A549 (cell line): ENCODE results near the gene CDCP1.

Experiments
- CBX2 ChIP-seq: fragments of 200-600 bp; sonication (generic); IDR thresholded peaks from 2 replicates; pipeline ENCODE4 v1.6.1; 2016; ENCODE audit warnings: low read depth, mild to moderate bottlenecking, borderline replicate concordance
- CEBPB ChIP-seq, 2 experiments: fragments of >200 bp in 1 of 2; sonication (Bioruptor Twin) in 1 of 2; formaldehyde crosslinking in 1 of 2; IDR thresholded peaks; 2 replicates each; pipeline ENCODE4 v1.6.1; 2012 to 2016
- CTCF ChIP-seq: fragments of >200 bp; sonication (Bioruptor Twin); formaldehyde crosslinking; IDR thresholded peaks from 3 replicates; pipeline ENCODE4 v1.5.1; 2016
- ELK1 ChIP-seq: fragments of 150-350 bp; IDR thresholded peaks from 2 replicates; pipeline ENCODE4 v1.6.1; 2014; ENCODE audit warnings: low read depth, mild to moderate bottlenecking, low read length
- EP300 ChIP-seq, 2 experiments: fragments of >200 bp; sonication (Bioruptor Twin); formaldehyde crosslinking; IDR thresholded peaks; 2 replicates in 1 of 2; 3 replicates in 1 of 2; pipeline ENCODE4 v1.6.1; 2016 to 2017
- HDAC2 ChIP-seq: fragments of 200-600 bp; sonication (generic); IDR thresholded peaks from 2 replicates; pipeline ENCODE4 v1.6.1; 2016
- HMGXB4 ChIP-seq: fragments of 250-450 bp; sonication (Bioruptor Pico); IDR thresholded peaks from 2 replicates; pipeline ENCODE4 v1.5.0; 2021; ENCODE audit warnings: mild to moderate bottlenecking, moderate library complexity, borderline replicate concordance
- JUNB ChIP-seq: fragments of >200 bp; sonication (Bioruptor Twin); formaldehyde crosslinking; IDR thresholded peaks from 2 replicates; pipeline ENCODE4 v1.6.1; 2016
- MAX ChIP-seq: IDR thresholded peaks from 2 replicates; pipeline ENCODE4 v1.6.1; 2012
- PHF8 ChIP-seq: fragments of 200-600 bp; sonication (generic); IDR thresholded peaks from 2 replicates; pipeline ENCODE4 v1.6.1; 2016; ENCODE audit warnings: low read depth, mild to moderate bottlenecking, antibody characterized with exemption, moderate library complexity, borderline replicate concordance
- RAD21 ChIP-seq, 2 experiments: fragments of >200 bp in 1 of 2; sonication (Bioruptor Twin) in 1 of 2; formaldehyde crosslinking in 1 of 2; IDR thresholded peaks in 1 of 2; conservative IDR thresholded peaks in 1 of 2; 2 replicates in 1 of 2; 3 replicates in 1 of 2; pipeline ENCODE4 v1.6.1; 2012 to 2018; ENCODE audit warnings: inconsistent platforms in 1 of 2
- RCOR1 ChIP-seq: fragments of 150-350 bp; IDR thresholded peaks from 2 replicates; pipeline ENCODE4 v1.6.1; 2014; ENCODE audit warnings: antibody characterized with exemption, low read length, low read depth
- REST ChIP-seq: fragments of 200-600 bp; sonication (generic); IDR thresholded peaks from 2 replicates; pipeline ENCODE4 v1.6.1; 2016; ENCODE audit warnings: antibody characterized with exemption, mild to moderate bottlenecking, moderate library complexity

- TF ChIP-seq RCOR1 (no peak), PHF8 (no peak), HMGXB4 (CRISPR knock-in tag) (no peak), REST (no peak), EP300 (IDR thresholded peaks at IDR 0.05) (no peak), ELK1 (no peak), JUNB (no peak), CTCF (no peak), CBX2 (no peak), MAX (no peak), RAD21 (conservative IDR thresholded peaks at IDR 0.05 in 1 of 2, IDR thresholded peaks at IDR 0.05 in 1 of 2) (no peak), HDAC2 (no peak), CEBPB (IDR thresholded peaks at IDR 0.05) (no peak)
These were observed 48.8 kb downstream of the CDCP1 start for GRCh38 chr3:45097296-45097883.
